ELR (cell line): ENCODE measurements around the gene PSAP.
A peak's percentile ranks its signal among the peaks of the same experiment; 100 is the strongest.

Experiments
- DNase-seq: peaks from one replicate; pipeline ENCODE4 v3.0.0-alpha.2; 2015; ENCODE audit warnings: low read depth

The PSAP gene

DNA sequence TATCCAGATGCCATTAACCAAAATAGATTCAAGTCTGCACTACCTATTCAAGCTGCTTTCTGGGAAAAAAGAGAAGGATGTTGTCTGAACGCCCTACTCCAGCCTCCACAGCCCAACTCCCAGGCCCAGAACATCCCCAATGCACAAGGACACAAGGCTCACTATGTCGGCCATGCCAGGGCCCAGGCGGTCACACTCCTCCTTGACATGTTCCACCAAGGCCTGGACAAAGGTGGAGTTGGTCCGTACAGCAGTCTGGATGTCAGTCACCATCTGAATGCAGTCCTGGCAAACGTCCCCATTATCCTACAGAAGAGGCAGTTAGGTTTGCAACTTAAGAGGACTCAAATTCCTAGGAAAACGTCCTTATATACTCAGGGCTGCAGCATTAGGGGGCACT, 23.2 kb downstream of the PSAP start:
- DNase-seq, result no peak

DNA sequence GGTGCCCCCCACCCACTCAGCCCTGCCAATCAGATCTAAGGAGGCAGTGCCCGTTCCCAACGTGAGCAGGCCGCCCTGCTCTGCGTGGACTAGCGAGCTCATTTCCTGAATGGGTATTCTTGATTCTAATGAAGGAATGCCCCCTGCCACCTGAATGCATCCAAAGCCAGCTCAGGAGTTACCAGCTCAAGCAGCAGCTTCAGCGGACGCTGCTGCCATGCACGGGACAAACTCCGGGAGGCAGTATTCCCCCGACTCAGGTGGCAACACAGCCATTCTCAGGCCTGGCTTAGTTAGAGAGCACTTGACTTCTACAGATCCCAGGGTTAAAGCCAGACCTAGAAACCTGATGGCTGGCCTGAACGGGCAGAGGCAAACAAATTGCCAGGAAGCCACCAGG, 25.8 kb downstream of the PSAP start:
- no peak for DNase-seq

DNA sequence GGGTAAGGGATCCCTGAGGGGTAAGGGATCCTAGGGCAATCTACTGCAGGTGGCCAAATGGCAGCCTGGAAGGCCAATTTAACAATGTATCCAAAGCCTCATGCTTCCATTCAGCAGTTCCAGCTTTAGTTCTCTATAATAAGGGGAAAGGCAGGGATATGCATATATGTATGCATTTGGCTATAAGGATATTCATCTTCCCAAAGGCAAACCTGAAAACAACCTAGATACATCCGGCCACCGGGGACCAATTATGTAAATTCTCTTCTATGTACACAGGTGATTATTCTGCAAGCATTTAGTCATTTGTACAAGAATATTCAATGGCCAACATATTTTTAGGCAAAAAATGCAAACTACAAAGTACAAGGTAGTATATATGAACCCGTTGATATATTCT, 26.7 kb downstream of the PSAP start:
- DNase-seq, result no peak

DNA sequence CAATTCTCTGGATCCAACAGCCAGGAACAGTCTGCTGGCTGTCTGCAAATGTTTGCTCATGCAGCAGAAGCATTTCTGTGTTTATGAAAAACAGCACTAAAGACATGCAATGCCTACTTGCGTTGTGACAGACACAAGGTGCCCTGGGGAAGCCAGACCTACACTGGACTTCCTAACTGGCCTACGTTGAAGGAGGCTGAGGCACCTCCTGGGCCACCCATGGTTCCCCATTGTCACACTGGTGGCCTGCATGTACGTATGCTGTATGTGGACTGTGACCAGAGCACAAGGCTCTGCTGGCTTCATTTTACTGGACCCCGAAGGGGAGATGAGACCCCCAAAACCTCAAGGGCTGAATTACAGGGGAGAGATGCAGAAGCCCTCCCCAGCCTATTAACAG, 27.7 kb downstream of the PSAP start:
- DNase-seq, result no peak

DNA sequence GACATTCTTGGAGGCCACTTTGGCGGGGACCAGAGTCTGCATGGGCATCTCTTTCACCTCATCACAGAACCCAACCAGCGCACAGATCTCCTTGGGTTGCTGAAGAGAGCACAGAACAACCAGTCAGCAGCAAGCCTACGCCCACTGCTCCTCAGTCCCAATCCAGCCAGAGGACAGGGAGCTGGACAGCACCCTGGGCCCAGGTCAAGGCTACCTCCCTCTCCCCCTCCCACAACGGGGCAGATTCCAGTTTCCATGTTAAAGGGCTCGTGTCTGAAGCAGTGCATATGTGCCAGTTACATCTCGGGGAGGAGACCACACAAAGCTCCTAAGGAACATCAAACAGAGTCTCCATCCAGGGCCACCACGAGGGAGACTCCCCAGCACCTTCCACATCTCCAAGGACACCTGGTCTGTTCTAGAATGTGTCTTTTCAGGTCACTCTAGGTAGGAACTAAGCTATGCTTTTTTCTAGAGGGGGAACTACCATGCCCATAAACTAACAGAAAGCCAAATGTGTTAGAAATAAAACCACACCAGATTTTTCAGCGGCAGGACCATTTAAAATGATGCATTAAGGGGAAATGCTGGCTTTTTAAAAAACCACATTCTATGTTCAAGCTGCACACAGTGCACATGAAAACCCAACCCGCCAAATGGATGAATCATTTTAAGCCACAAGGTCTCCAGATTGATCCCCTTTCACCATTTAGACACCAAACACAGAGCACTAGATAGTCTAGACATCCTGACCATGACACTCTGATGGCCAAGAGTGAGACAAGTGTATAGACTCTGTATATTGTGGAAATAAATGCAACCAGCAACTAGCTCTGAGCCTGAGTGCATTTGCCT, 28.9 kb downstream of the PSAP start:
- peak; percentile 47 for DNase-seq

DNA sequence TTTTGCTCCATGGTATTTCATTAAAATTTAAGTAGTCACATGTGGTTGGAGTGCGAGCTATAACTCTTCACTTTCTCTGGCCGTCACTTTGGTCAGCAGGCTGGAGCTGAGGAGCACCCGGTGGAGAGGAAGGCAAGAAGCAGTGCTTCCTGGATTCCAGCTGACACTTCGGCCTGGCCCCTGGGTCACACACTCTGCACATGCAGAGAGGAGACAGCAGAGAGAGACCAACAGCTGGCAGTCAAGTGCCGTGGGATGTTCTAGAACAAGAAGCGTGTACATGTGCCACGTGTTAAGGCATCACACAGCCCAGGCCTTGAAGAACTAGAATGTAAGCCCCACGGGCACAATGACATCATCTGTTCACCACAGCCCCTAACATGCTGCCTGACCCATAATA, 30.1 kb downstream of the PSAP start:
- no peak for DNase-seq

DNA sequence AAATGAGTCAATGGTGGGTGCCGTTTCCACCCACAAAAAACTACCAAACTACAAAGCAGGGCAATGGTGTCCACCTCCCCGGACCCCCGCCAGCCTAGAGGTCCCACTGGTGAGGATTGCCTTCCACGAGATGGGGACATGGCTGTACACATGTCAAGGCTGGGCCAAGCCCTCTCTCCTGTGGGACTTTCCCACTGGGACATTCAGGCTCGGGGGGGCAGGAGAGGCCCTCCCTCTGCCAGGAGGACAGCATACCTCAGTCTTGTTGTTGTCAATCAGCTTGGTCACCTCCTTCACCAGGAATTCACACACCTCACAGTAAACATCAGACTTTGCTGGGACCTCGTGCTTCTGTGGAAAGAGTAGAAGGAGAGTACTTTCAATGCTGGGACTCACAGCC, 31.1 kb downstream of the PSAP start:
- no peak for DNase-seq

DNA sequence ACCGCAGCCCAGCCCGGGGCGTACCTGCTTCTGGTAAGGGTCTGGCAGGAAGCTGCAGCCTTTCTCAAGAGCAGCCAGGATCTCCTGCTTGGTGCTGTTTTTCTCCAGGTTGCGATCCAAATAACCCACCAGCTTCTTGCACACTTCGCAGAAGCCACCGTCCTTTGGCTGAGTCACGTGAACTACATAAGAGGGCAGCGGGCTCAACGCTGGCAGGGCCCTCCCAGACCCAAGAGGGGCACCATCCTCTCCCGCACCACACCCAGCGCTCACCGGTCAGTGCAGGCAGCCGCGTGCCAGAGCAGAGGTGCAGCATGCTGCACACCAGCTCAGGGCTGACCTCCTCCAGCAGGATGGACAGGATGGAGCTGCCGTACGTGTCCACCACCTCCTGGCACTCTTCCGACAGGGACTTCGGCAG, 31.6 kb downstream of the PSAP start:
- no peak for DNase-seq

DNA sequence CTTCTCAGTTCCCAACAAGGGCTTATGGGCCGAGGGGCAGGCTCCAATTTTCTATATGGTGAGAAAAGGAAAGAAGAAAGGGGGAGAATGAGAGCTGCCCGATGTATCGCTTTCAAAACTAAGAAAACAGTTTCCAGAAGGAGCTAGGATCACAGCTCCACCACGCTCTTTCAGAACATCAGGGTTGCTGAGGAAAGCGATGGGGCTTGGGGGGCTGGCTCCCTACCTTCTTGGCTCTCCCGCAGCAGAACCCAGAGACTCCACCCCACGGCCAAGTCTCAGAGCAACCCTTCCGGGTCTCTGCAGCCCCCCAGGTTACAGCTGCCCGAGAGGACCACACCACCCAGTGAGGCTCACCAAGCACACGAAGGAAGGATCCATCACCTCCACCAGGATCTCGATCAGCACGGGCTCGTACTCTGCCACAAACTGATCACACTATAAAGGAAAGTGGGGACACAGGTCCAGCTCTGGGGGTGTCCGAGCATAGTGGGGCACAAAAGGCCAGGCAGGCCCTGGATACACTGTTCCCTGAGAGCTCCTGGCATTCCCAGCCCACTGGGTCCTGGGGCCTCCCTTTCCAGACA, 32.3 kb downstream of the PSAP start:
- DNase-seq, result no peak

DNA sequence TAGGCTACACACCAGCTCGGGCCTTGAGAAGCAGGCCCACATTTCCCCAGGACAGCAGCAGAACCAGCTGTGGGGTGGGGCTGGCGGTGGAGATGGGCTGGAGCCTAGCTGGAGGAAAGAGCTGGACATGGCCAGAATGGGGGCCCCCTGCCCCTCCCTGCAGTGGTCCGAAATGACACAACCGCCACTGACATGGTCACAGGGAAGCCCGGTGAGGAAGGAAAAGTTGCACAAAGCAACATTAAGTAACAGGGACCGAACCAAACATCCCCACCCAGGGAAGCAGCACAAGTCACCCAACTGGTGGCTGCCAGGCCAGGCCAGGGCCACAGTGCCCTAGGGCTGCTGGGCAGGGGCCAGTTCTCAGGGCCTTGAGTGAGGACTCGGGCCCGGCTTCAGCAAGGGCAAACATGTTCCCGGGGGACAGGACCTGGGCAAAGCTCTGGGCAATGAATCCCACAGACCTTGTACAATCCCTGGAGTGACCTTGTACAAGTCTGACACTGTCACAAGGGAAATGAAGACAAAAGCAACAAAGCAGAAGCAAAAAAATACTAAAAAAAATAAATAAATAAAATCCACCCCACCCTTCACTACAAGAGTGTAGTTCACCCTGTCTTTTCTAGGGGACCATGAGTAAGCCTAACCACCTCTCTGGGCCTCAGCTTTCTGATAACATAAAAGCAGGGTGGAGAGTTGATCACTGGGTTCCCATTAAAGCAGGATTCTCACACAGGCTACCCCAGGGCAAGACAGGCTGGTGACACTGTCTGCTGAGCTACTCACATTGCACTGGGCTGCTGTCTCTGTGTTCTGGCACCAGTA, 33.0 kb downstream of the PSAP start:
- DNase-seq, result no peak

DNA sequence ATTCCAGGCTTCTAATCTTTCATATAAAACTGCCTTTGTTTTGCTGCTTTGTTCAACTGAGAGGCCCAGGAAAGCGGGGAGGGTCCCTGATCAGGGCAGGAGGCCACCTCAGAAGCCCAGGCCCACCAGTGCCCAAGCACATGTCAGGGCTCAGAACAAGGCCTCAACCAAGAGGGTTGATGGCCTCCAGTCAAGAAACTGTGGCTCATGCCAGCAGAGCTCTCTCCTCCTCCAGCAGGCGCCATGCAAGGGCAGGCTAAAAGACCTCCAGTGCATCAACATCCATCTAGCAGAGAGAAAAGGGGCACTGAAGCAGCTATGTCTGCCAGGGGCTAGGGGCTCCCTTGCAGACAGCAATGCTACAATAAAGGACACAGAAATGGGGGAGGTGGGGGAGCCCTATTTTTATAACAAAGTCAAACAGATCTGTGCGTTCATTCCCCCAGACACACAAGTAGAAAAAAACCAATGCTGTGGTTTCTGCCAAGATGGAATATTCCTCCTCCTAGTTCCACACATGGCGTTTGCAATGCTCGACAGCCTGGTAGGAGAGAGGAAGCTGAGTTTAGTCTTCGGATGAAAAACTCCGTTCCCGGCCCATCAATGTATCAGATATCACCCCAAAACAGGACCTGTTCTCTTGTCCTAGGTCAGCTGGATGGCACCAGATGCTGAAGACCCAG, 34.0 kb downstream of the PSAP start:
- DNase-seq, result no peak

DNA sequence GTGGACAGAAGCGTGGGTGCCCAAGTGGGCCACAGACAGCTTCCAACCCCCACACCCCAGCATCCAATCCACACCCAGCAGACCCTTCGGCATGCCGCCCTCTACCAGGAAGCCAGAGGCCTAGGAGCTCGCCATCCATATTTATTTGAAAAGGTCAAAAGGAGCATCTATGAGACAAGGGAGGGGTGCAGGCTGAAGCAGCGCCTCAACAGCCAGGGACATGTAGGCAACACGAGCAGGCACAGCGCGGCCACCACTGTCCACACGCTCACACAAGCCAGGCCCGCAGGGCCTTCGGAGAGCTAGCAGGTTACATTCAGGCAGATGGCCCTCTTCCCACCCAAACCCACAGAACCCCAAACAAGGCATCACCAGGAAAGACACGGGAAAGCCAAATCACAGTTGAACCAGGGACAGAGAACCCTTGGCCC, 34.6 kb downstream of the PSAP start:
- DNase-seq, result no peak

DNA sequence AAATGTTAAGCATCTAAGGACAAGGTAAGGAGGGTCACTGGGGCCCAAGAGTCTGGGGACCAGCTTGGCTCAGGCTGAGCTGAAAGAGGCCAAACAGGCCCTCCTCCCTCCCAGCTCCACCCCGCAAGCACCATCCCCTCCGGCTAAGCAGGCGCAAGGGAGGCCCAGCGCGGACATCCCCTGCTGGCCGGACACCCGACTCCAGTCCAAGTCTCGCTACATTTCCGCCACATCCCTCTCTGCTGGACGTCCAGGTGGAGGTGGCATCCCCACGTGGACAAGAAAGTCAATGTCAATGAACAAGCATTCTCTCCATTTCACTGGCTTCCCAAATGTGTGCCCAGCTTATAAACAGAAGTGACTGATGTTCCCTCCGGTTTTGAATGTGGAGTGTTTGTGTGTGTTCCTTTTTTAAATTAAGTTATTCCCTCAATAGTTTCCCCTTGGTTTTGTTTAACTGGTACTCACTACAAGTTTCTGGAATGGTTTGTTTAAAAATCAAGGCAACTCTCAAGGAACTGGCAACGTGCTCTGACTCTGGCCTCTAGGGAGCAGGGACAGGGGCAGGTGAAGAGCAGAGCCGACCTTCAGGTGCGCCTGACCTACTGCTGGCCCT, 35.4 kb downstream of the PSAP start:
- no peak for DNase-seq

DNA sequence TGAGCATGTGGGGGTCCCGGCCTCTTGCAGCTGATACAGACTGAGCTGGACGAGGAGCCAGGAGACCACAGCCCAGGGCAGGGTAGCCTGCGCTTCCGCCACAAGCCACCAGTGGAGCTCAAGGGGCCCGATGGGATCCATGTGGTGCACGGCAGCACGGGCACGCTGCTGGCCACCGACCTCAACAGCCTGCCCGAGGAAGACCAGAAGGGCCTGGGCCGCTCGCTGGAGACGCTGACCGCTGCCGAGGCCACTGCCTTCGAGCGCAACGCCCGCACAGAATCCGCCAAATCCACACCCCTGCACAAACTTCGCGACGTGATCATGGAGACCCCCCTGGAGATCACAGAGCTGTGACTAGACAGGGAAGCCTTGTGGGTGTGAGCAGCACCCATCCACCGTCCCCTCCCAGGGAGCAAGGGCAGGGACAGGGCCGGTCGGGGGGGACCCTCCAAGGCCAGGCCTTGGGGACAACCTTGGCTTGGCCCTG, 36.1 kb downstream of the PSAP start:
- DNase-seq, result no peak

DNA sequence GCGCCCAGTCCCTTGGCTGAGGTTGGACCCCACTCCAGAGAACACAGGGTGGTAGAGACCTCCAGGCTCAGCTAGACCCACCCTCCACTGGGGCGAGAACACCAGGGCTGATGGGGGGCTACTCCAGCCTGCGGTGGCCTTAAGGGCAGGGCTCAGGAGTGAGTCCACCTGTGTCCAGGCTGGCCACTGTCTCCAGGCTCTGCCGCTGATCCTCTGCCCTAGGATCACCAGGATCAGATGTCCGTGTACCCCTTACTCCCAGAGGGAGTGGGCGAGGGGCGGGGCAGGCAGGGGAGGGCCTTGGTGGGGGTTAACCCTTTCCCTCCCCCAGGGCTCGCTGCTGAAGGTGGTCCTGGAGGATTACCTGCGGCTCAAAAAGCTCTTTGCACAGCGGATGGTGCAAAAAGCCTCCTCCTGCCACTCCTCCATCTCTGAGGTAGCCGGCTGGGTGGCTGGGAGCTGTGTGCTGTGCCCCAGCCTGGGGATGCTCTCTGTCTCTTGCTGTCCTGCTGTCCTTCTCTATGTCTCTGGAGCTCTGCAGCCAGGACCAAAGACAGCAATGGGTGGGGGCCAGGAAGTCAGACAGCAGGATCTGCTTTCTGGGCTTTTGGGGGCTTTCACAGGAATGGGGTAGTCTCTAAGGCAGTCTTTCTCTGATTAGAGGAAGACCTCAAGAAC, 38.0 kb downstream of the PSAP start:
- DNase-seq, result no peak

DNA sequence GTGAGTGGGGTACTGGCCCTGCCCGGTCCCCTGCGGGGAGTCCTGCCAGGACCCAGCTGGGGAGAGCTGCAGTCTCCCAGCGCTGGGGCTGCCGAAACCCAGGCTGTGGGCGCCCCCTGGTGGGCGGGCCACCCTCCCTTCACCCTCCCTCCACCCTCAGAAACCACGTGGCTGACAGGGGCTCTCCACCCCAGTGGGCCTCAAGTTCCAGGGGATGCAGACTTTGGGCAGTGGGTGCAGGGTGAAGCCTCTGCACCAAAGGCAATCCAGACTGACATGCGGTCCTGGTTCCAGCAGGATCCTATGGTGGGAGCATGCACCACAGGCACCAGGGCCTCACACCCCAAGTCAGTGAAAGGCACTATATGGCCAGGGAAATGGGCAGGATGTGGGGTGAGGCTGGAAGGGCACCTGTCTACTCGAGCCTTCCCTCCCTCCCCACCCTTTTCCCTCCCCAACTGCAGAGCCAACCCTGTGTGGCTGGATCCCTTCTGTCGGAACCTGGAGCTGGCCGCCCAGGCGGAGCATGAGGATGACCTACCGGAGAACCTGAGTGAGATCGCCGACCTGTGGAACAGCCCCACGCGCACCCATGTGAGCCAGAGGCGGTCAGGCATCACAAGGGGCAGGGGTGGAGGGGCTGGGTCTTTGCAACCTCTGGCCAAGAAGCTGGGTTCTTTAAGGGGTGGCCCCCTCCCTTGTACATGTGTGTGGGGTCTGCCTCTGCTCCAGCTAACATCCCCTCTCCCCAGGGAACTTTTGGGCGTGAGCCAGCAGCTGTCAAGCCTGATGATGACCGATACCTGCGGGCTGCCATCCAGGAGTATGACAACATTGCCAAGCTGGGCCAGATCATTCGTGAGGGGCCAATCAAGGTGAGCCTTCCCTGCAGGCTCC, 38.8 kb downstream of the PSAP start:
- peak; percentile 65 for DNase-seq

DNA sequence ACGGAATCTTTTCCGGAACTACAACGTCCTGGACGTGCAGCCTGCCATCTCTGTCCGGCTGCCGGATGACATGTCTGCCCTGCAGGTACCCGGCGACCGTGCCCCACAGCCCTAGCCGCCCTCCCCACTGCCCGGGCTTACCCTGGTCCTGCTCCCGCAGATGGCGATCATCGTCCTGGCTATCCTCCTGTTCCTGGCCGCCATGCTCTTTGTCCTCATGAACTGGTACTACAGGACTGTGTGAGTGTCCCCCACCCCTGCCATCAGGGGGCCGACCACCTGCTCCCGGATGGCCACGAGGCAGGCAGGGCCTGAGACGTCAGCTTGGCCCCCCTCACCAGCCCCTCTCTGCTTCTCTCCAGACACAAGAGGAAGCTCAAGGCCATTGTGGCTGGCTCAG, 39.7 kb downstream of the PSAP start:
- DNase-seq, result no peak

DNA sequence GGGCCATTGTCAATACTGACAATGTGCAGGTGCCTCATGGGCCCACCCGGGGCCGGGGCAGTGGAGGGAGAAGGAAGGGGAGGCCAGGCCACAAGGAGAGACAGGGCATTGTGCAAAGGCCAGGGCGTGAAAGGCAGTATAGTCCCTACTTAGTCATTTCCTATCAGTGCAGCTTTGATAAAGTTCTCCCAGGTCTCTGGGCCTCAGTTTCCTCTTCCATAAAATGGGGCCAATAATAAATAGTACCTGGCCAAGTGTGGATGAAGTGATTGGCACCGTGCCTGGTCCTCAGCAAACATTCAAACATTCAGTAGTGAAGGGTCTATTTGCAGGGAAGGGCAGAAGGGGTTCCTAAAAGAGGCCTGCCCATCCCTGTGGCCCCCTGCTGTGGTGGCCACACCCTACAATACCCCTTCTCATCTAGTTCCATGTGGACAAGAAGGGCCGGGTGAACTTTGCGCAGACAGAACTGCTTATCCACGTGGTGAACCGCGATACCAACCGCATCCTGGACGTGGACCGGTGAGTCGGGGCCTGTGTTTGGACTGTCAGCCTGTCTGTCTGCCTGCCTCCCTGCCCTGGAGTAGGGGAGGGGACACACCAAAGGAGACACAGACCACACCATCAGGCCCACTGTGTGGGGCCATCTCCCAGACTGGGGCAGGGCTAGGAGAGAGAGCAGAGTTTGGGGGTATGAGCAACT, 40.9 kb downstream of the PSAP start:
- peak; percentile 30 for DNase-seq

DNA sequence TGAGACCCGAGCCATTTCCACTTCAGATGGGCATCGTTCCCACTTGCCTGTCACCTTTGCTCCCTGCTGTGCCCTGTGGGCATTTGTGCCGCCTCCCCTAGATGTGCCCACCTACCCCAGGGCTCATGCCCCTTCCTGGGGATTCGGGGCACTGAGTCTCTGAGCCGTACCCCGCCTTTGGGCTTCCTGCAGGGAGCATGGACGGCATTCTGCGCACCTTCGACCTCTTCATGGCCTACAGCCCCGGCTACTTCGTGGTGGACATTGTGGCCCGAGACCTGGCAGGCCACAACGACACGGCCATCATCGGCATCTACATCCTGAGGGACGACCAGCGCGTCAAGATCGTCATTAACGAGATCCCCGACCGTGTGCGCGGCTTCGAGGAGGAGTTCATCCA, 41.4 kb downstream of the PSAP start:
- no peak for DNase-seq
